ENCODE results near the gene GNAT2.

GNAT2 gene

GRCh38 chr1:109657395-109657794, 38.0 kb upstream of the GNAT2 start:
- H3K4me1 ChIP-seq (ENCODE audit: insufficient read depth, low read length): no peaks in the 10 kb centered on the region
- 97% methylated on average over 4 of the region's 4 CpGs for WGBS
- no peaks in the 10 kb centered on the region for H3K36me3 ChIP-seq (ENCODE audit: insufficient read depth, low read length)
- H3K9me3 ChIP-seq (ENCODE audit: insufficient read depth, low read depth, low read length): no peaks in the 10 kb centered on the region
- no peak overlapping the region for H3K4me3 ChIP-seq (ENCODE audit: low read length)
- peaks cover 23% of the 10 kb centered on the region for H3K27me3 ChIP-seq (ENCODE audit: insufficient read depth, low read length)
- no peak overlapping the region for H3K27ac ChIP-seq (ENCODE audit: low read depth, low read length)
- H3K9ac ChIP-seq (ENCODE audit: low read depth, low read length): no peak overlapping the region

- Histone ChIP-seq H3K4me1 (ENCODE audit: insufficient read depth, low read length) (no peaks in the 10 kb centered on the region), H3K27ac (ENCODE audit: low read depth, low read length) (peak within 1 kb of the TSS; percentile 62; the same call in 1 of the 2 replicates)
Measured at GRCh38 chr1:109655615-109656519, 36.5 kb upstream of the GNAT2 start, which contains the start of gene GSTM4. Gene GSTM4 (plus strand): TSS chr1:109656099. CDS start chr1:109656390, 291 bp downstream.

GRCh38 chr1:109654519-109654918, 35.1 kb upstream of the GNAT2 start:
- 89% methylated on average over 12 of the region's 12 CpGs for WGBS
- Histone ChIP-seq H3K9me3 (ENCODE audit: insufficient read depth, low read depth, low read length) (no peaks in the 10 kb centered on the region), H3K27ac (ENCODE audit: low read depth, low read length) (no peak overlapping the region), H3K36me3 (ENCODE audit: insufficient read depth, low read length) (no peaks in the 10 kb centered on the region), H3K27me3 (ENCODE audit: insufficient read depth, low read length) (peaks cover 37% of the 10 kb centered on the region), H3K9ac (ENCODE audit: low read depth, low read length) (no peak overlapping the region), H3K4me3 (ENCODE audit: low read length) (no peak overlapping the region), H3K4me1 (ENCODE audit: insufficient read depth, low read length) (no peaks in the 10 kb centered on the region)

More at GRCh38 chr1:109655615-109656519, 36.5 kb upstream of the GNAT2 start, which contains the start of gene GSTM4:
- H3K9ac ChIP-seq (ENCODE audit: low read depth, low read length): peak within 1 kb of the TSS; percentile 72
- peaks cover 37% of the 10 kb centered on the region for H3K27me3 ChIP-seq (ENCODE audit: insufficient read depth, low read length)
- H3K4me3 ChIP-seq (ENCODE audit: low read length): peak within 1 kb of the TSS; percentile 85
- no peaks in the 10 kb centered on the region for H3K9me3 ChIP-seq (ENCODE audit: insufficient read depth, low read depth, low read length)
- no peaks in the 10 kb centered on the region for H3K36me3 ChIP-seq (ENCODE audit: insufficient read depth, low read length)
- WGBS: 3% methylated on average over 54 of the region's 54 CpGs

- no peak overlapping the region for H3K27ac ChIP-seq (ENCODE audit: low read depth, low read length)
Measured at GRCh38 chr1:109653306-109653705, 33.9 kb upstream of the GNAT2 start.

GRCh38 chr1:109652402-109652801, 33.0 kb upstream of the GNAT2 start:
- no peak overlapping the region for H3K27ac ChIP-seq (ENCODE audit: low read depth, low read length)
- H3K36me3 ChIP-seq (ENCODE audit: insufficient read depth, low read length): no peaks in the 10 kb centered on the region
- peaks cover 37% of the 10 kb centered on the region for H3K27me3 ChIP-seq (ENCODE audit: insufficient read depth, low read length)
- no peak overlapping the region for H3K9ac ChIP-seq (ENCODE audit: low read depth, low read length)
- WGBS: 91% methylated on average over 1 of the region's 2 CpGs
- H3K9me3 ChIP-seq (ENCODE audit: insufficient read depth, low read depth, low read length): no peaks in the 10 kb centered on the region
- no peaks in the 10 kb centered on the region for H3K4me1 ChIP-seq (ENCODE audit: insufficient read depth, low read length)
- no peak overlapping the region for H3K4me3 ChIP-seq (ENCODE audit: low read length)

More at GRCh38 chr1:109653306-109653705, 33.9 kb upstream of the GNAT2 start:
- WGBS: 88% methylated on average over 2 of the region's 2 CpGs
- H3K27me3 ChIP-seq (ENCODE audit: insufficient read depth, low read length): peaks cover 37% of the 10 kb centered on the region
- H3K4me3 ChIP-seq (ENCODE audit: low read length): no peak overlapping the region
- H3K9ac ChIP-seq (ENCODE audit: low read depth, low read length): no peak overlapping the region
- no peaks in the 10 kb centered on the region for H3K9me3 ChIP-seq (ENCODE audit: insufficient read depth, low read depth, low read length)
- no peaks in the 10 kb centered on the region for H3K4me1 ChIP-seq (ENCODE audit: insufficient read depth, low read length)
- H3K36me3 ChIP-seq (ENCODE audit: insufficient read depth, low read length): no peaks in the 10 kb centered on the region

GRCh38 chr1:109650609-109651008, 31.2 kb upstream of the GNAT2 start:
- Histone ChIP-seq H3K9ac (ENCODE audit: low read depth, low read length) (no peak overlapping the region), H3K27me3 (ENCODE audit: insufficient read depth, low read length) (peaks cover 35% of the 10 kb centered on the region), H3K27ac (ENCODE audit: low read depth, low read length) (no peak overlapping the region), H3K4me3 (ENCODE audit: low read length) (no peak overlapping the region), H3K36me3 (ENCODE audit: insufficient read depth, low read length) (no peaks in the 10 kb centered on the region), H3K4me1 (ENCODE audit: insufficient read depth, low read length) (no peaks in the 10 kb centered on the region), H3K9me3 (ENCODE audit: insufficient read depth, low read depth, low read length) (no peaks in the 10 kb centered on the region)
- 100% methylated on average over 3 of the region's 3 CpGs for WGBS

GRCh38 chr1:109649491-109649914, 30.1 kb upstream of the GNAT2 start:
- Histone ChIP-seq H3K4me1 (ENCODE audit: insufficient read depth, low read length) (no peaks in the 10 kb centered on the region), H3K27ac (ENCODE audit: low read depth, low read length) (no peak overlapping the region), H3K9me3 (ENCODE audit: insufficient read depth, low read depth, low read length) (no peaks in the 10 kb centered on the region), H3K27me3 (ENCODE audit: insufficient read depth, low read length) (peaks cover 25% of the 10 kb centered on the region), H3K4me3 (ENCODE audit: low read length) (no peak overlapping the region), H3K9ac (ENCODE audit: low read depth, low read length) (no peak overlapping the region), H3K36me3 (ENCODE audit: insufficient read depth, low read length) (no peaks in the 10 kb centered on the region)
- 71% methylated on average over 3 of the region's 4 CpGs for WGBS

- Histone ChIP-seq H3K9me3 (ENCODE audit: insufficient read depth, low read depth, low read length) (no peaks in the 10 kb centered on the region), H3K36me3 (ENCODE audit: insufficient read depth, low read length) (no peaks in the 10 kb centered on the region), H3K4me1 (ENCODE audit: insufficient read depth, low read length) (no peaks in the 10 kb centered on the region), H3K27me3 (ENCODE audit: insufficient read depth, low read length) (peaks cover 7% of the 10 kb centered on the region; the same call in 1 of the 2 replicates), H3K27ac (ENCODE audit: low read depth, low read length) (no peak overlapping the region), H3K4me3 (ENCODE audit: low read length) (no peak overlapping the region), H3K9ac (ENCODE audit: low read depth, low read length) (no peak overlapping the region)
- 89% methylated on average over 10 of the region's 10 CpGs for WGBS
Measured at GRCh38 chr1:109644670-109645069, 25.3 kb upstream of the GNAT2 start.

GRCh38 chr1:109643385-109644230, 24.2 kb upstream of the GNAT2 start:
- no peak overlapping the region for H3K9ac ChIP-seq (ENCODE audit: low read depth, low read length)
- 45% methylated on average over 32 of the region's 32 CpGs for WGBS
- H3K4me3 ChIP-seq (ENCODE audit: low read length): no peak overlapping the region

GRCh38 chr1:109642626-109643025, 23.2 kb upstream of the GNAT2 start:
- no peaks in the 10 kb centered on the region for H3K9me3 ChIP-seq (ENCODE audit: insufficient read depth, low read depth, low read length)
- H3K27me3 ChIP-seq (ENCODE audit: insufficient read depth, low read length): peaks cover 7% of the 10 kb centered on the region; the same call in 1 of the 2 replicates
- no peak overlapping the region for H3K27ac ChIP-seq (ENCODE audit: low read depth, low read length)
- H3K4me3 ChIP-seq (ENCODE audit: low read length): no peak overlapping the region
- 68% methylated on average over 1 of the region's 3 CpGs for WGBS
- no peak overlapping the region for H3K9ac ChIP-seq (ENCODE audit: low read depth, low read length)
- no peaks in the 10 kb centered on the region for H3K4me1 ChIP-seq (ENCODE audit: insufficient read depth, low read length)
- H3K36me3 ChIP-seq (ENCODE audit: insufficient read depth, low read length): no peaks in the 10 kb centered on the region

More at GRCh38 chr1:109643385-109644230, 24.2 kb upstream of the GNAT2 start:
- H3K36me3 ChIP-seq (ENCODE audit: insufficient read depth, low read length): no peaks in the 10 kb centered on the region
- H3K27me3 ChIP-seq (ENCODE audit: insufficient read depth, low read length): peaks cover 7% of the 10 kb centered on the region; the same call in 1 of the 2 replicates
- H3K9me3 ChIP-seq (ENCODE audit: insufficient read depth, low read depth, low read length): no peaks in the 10 kb centered on the region
- H3K4me1 ChIP-seq (ENCODE audit: insufficient read depth, low read length): no peaks in the 10 kb centered on the region
- no peak overlapping the region for H3K27ac ChIP-seq (ENCODE audit: low read depth, low read length)

GRCh38 chr1:109641861-109642260, 22.4 kb upstream of the GNAT2 start:
- Histone ChIP-seq H3K36me3 (ENCODE audit: insufficient read depth, low read length) (no peaks in the 10 kb centered on the region), H3K9ac (ENCODE audit: low read depth, low read length) (no peak overlapping the region), H3K27me3 (ENCODE audit: insufficient read depth, low read length) (peaks cover 7% of the 10 kb centered on the region; the same call in 1 of the 2 replicates), H3K9me3 (ENCODE audit: insufficient read depth, low read depth, low read length) (no peaks in the 10 kb centered on the region), H3K4me1 (ENCODE audit: insufficient read depth, low read length) (no peaks in the 10 kb centered on the region; the same call in 1 of the 2 replicates), H3K4me3 (ENCODE audit: low read length) (no peak overlapping the region), H3K27ac (ENCODE audit: low read depth, low read length) (no peak overlapping the region)
- 90% methylated on average over 1 of the region's 2 CpGs for WGBS

Measured in HUES64 (cell line).